ENCODE results near the gene PPIG. TPM values are rescaled to one million over a fixed set of nuclear protein-coding genes. Genes with fewer than 3 reads are reported as not detected.
"Not testable (repeated sequence)": the region's sequence is repeated elsewhere in the genome, so short reads cannot be mapped to it uniquely, and the experiment has no call there.

PPIG gene
- total RNA-seq (2021; ENCODE audit: unreplicated experiment) (46.5 TPM), Bru-seq, nascent RNA (percentile 94 among the genes with signal in this experiment), BruChase-seq, experiment 1, labeled RNA remaining after a 2-hour chase (percentile 94 among the genes with signal in this experiment), BruChase-seq, experiment 2, labeled RNA remaining after a 6-hour chase (percentile 92 among the genes with signal in this experiment)
- polyA plus RNA-seq (2012; ENCODE audit: insufficient read length), result 21.9 TPM
- long read RNA-seq, transcript PPIG-207 (14 exons, 2,498 nt), result major isoform, 12 of 120 reads
- long read RNA-seq, transcript PPIG-203 (10 exons, 1,062 nt), result minor isoform, 6 of 120 reads
- long read RNA-seq, partial matches to known transcripts, result 43 of 120 reads
- long read RNA-seq, other reads (novel, unspliced or antisense), result 59 of 120 reads

DNA sequence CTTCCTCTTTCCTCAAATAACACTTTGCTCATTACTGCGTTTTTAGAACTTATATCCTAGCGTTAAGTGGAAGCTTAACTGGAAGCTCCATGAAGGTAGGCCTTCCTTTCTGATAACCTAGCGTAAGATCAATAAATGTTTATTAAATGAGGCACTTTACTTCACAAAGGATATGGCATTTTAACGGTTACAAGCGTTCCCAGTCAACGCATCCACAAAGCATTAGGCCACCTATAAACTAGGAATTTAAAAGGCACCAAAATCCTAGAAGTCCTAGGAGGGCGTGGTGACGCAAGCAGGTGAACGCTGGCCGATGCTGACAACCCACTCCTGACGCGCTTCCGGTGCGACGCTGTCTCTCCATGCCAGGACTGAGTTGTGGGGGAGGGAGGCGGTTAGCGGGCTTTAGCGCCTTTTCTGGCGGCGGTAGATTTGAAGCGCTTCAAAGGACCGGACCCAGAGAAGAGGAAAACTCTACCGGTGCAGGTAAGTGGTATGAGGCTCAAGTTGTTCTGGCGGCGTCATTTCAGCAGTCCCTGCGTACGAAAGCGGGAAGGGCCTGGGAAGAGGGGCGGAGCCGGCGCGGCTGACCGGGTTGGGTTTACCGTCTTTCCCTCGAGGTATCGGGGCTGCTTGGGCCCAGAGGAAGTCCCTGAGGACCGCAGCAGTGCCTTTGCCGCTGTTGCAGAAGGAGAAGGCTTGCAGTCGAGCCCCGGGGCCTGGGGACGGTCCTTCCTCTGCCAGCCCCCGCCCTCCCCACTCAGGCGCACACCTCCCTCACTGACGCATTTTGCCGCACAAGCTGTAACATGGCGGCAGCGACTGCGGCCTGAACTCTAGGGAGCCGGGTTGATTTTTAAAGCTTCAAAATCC is at the start of gene PPIG:
TSS of gene PPIG (plus strand) at position 347 of the 873 bp plus-strand sequence. CDS start 19,691 bp downstream, outside the sequence.
- in situ Hi-C loops (cut with HindIII; ENCODE audit: low pct_unique_long_range_greater_than_20kb, low sequenced_read_pairs), result no loop called here
- intact Hi-C loops (cut with micrococcal nuclease; ENCODE audit: unreplicated experiment), result no loop called here
- BruUV-seq (replicated peaks), result TSS peak; percentile 96

DNA sequence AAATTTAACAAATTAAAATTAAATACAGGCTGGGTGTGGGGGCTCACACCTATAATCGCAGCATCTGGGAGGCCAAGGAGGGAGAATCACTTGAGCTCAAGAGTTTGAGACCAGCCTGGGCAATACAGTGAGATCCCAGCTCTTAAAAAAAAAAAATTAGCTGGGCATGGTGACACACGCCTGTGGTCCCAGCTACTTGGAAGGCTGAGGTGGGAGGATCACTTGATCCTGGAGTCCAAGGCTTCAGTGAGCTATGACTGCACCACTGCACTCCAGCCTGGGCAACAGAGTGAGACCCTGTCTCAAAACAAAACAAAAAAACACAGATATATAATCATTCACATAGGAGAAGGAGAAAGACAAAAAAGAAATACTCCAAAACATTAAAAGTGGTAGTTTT is 44.7 kb upstream of the PPIG start:
- H3K36me3 ChIP-seq (ENCODE audit: control insufficient read depth, insufficient read depth, low read length); in situ Hi-C loops (cut with HindIII; ENCODE audit: low pct_unique_long_range_greater_than_20kb, low sequenced_read_pairs); BruUV-seq (replicated peaks); ATAC-seq; H3K27me3 ChIP-seq (ENCODE audit: control insufficient read depth, insufficient read depth, low read length); H3K9me3 ChIP-seq (ENCODE audit: control insufficient read depth, insufficient read depth, low read depth, low read length); H3K27ac ChIP-seq (ENCODE audit: low read length); H3K4me1 ChIP-seq (ENCODE audit: control insufficient read depth, insufficient read depth, low read length); CTCF ChIA-PET; DNase-seq (ENCODE audit: low read depth, low spot score); POLR2A ChIA-PET; intact Hi-C loops (cut with micrococcal nuclease; ENCODE audit: unreplicated experiment); H3K4me3 ChIP-seq (ENCODE audit: low read depth in 2 of 2, low read length in 2 of 2): not testable (repeated sequence)

More for the DNA sequence above, at the start of gene PPIG:
- Histone ChIP-seq H3K4me1 (ENCODE audit: control insufficient read depth, insufficient read depth, low read length) (peaks cover 6% of the 10 kb centered on the region; the same call in 1 of the 2 replicates), H3K27me3 (ENCODE audit: control insufficient read depth, insufficient read depth, low read length) (no peaks in the 10 kb centered on the region), H3K27ac (ENCODE audit: low read length) (peak within 1 kb of the TSS; percentile 92), H3K4me3 (ENCODE audit: low read depth in 2 of 2, low read length in 2 of 2) (peak within 1 kb of the TSS; percentile 90 to 92), H3K9me3 (ENCODE audit: control insufficient read depth, insufficient read depth, low read depth, low read length) (peaks cover 8% of the 10 kb centered on the region), H3K36me3 (ENCODE audit: control insufficient read depth, insufficient read depth, low read length) (no peaks in the 10 kb centered on the region)
- ChIA-PET POLR2A (no interaction called here), CTCF (no interaction called here)
- DNase-seq (ENCODE audit: low read depth, low spot score) (peak; percentile 76), ATAC-seq (peak; percentile 98)
- TF ChIP-seq TCF7L2 (IDR thresholded peaks at IDR 0.05; ENCODE audit: low read depth, low read length) (peak; percentile 78), SIN3A (IDR thresholded peaks at IDR 0.05; ENCODE audit: borderline replicate concordance, insufficient read depth, low read depth, low read length) (0 out of 2 replicates have a peak, but pooled peaks have one; percentile 54), POLR2AphosphoS5 (IDR thresholded peaks at IDR 0.05; ENCODE audit: low read depth, low read length) (peak; percentile 73)
- TF ChIP-seq, protein P1, sequence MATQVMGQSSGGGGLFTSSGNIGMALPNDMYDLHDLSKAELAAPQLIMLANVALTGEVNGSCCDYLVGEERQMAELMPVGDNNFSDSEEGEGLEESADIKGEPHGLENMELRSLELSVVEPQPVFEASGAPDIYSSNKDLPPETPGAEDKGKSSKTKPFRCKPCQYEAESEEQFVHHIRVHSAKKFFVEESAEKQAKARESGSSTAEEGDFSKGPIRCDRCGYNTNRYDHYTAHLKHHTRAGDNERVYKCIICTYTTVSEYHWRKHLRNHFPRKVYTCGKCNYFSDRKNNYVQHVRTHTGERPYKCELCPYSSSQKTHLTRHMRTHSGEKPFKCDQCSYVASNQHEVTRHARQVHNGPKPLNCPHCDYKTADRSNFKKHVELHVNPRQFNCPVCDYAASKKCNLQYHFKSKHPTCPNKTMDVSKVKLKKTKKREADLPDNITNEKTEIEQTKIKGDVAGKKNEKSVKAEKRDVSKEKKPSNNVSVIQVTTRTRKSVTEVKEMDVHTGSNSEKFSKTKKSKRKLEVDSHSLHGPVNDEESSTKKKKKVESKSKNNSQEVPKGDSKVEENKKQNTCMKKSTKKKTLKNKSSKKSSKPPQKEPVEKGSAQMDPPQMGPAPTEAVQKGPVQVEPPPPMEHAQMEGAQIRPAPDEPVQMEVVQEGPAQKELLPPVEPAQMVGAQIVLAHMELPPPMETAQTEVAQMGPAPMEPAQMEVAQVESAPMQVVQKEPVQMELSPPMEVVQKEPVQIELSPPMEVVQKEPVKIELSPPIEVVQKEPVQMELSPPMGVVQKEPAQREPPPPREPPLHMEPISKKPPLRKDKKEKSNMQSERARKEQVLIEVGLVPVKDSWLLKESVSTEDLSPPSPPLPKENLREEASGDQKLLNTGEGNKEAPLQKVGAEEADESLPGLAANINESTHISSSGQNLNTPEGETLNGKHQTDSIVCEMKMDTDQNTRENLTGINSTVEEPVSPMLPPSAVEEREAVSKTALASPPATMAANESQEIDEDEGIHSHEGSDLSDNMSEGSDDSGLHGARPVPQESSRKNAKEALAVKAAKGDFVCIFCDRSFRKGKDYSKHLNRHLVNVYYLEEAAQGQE (IDR thresholded peaks at IDR 0.05; ENCODE audit: insufficient read depth in 1 of 2, low read depth in 2 of 2, low read length in 1 of 2), result no peak
- TF ChIP-seq, protein P2, sequence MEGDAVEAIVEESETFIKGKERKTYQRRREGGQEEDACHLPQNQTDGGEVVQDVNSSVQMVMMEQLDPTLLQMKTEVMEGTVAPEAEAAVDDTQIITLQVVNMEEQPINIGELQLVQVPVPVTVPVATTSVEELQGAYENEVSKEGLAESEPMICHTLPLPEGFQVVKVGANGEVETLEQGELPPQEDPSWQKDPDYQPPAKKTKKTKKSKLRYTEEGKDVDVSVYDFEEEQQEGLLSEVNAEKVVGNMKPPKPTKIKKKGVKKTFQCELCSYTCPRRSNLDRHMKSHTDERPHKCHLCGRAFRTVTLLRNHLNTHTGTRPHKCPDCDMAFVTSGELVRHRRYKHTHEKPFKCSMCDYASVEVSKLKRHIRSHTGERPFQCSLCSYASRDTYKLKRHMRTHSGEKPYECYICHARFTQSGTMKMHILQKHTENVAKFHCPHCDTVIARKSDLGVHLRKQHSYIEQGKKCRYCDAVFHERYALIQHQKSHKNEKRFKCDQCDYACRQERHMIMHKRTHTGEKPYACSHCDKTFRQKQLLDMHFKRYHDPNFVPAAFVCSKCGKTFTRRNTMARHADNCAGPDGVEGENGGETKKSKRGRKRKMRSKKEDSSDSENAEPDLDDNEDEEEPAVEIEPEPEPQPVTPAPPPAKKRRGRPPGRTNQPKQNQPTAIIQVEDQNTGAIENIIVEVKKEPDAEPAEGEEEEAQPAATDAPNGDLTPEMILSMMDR (IDR thresholded peaks at IDR 0.05), result no peak

All from Panc1 (cell line).